ENCODE measurements around the gene MICAL3.

MICAL3 gene

GRCh38 chr22:17973217-17973616 is 51.1 kb downstream of the MICAL3 start:
- no peak for DNase-seq (ENCODE audit: low spot score)

- no peak for DNase-seq (ENCODE audit: low spot score)
These were observed 51.8 kb downstream of the MICAL3 start for GRCh38 chr22:17972385-17973191.

GRCh38 chr22:17971711-17972110 is 52.6 kb downstream of the MICAL3 start:
- DNase-seq (ENCODE audit: low spot score) = no peak

- DNase-seq (ENCODE audit: low spot score) = no peak
These were observed 54.1 kb downstream of the MICAL3 start for GRCh38 chr22:17970201-17970708.

GRCh38 chr22:17969701-17970113 is 54.7 kb downstream of the MICAL3 start:
- no peak for DNase-seq (ENCODE audit: low spot score)

GRCh38 chr22:17968126-17968525 is 56.2 kb downstream of the MICAL3 start:
- no peak for DNase-seq (ENCODE audit: low spot score)

- DNase-seq (ENCODE audit: low spot score) = no peak
These were observed 58.0 kb downstream of the MICAL3 start for GRCh38 chr22:17966403-17966717.

GRCh38 chr22:17965538-17966402 is 58.6 kb downstream of the MICAL3 start:
- DNase-seq (ENCODE audit: low spot score) = no peak

- DNase-seq (ENCODE audit: low spot score) = peak; percentile 23
These were observed 59.7 kb downstream of the MICAL3 start for GRCh38 chr22:17964643-17965042.

GRCh38 chr22:17964156-17964555 is 60.2 kb downstream of the MICAL3 start:
- DNase-seq (ENCODE audit: low spot score) = no peak

GRCh38 chr22:17963015-17963414 is 61.3 kb downstream of the MICAL3 start:
- no peak for DNase-seq (ENCODE audit: low spot score)

GRCh38 chr22:17962168-17962567 is 62.2 kb downstream of the MICAL3 start:
- no peak for DNase-seq (ENCODE audit: low spot score)

GRCh38 chr22:17961446-17961729 is 63.0 kb downstream of the MICAL3 start:
- no peak for DNase-seq (ENCODE audit: low spot score)

- no peak for DNase-seq (ENCODE audit: low spot score)
These were observed 63.5 kb downstream of the MICAL3 start for GRCh38 chr22:17960695-17961445.

GRCh38 chr22:17960011-17960410 is 64.3 kb downstream of the MICAL3 start:
- no peak for DNase-seq (ENCODE audit: low spot score)

GRCh38 chr22:17958166-17958565 is 66.2 kb downstream of the MICAL3 start:
- no peak for DNase-seq (ENCODE audit: low spot score)

GRCh38 chr22:17957693-17958092 is 66.7 kb downstream of the MICAL3 start:
- DNase-seq (ENCODE audit: low spot score) = no peak

- no peak for DNase-seq (ENCODE audit: low spot score)
These were observed 67.2 kb downstream of the MICAL3 start for GRCh38 chr22:17957204-17957603.

GRCh38 chr22:17956630-17957029 is 67.7 kb downstream of the MICAL3 start:
- DNase-seq (ENCODE audit: low spot score) = no peak

- DNase-seq (ENCODE audit: low spot score) = no peak
These were observed 68.6 kb downstream of the MICAL3 start for GRCh38 chr22:17955590-17956379.

- DNase-seq (ENCODE audit: low spot score) = no peak
These were observed 69.3 kb downstream of the MICAL3 start for GRCh38 chr22:17954860-17955587.
